HepG2 (cell line): ENCODE data around the gene ASAP2. TPM values are rescaled to one million over a fixed set of nuclear protein-coding genes. Genes with fewer than 3 reads are reported as not detected.

ENCODE experiments used
- ATAC-seq: fragments of 200-7000 bp; cut with Tn5 transposase; 3 replicates; pipeline ENCODE4 v1.9.1; 2020; ENCODE audit warnings: mild to moderate bottlenecking, moderate library complexity
- BruUV-seq: library from RNA; stranded (reverse); fragments of 400-500 nt; replicated peaks from 2 replicates; lab custom pipeline; 2021; lab: Mats Ljungman, UMichigan
- CTCF ChIA-PET: fragments of 300-600 bp; formaldehyde crosslinking; extraction: SDS; loops from one replicate; lab custom pipeline; 2021; ENCODE audit warnings: low total read pairs, inconsistent platforms, low intra/inter-chr PET ratio; lab: Yijun Ruan, JAX
- POLR2A ChIA-PET: fragments of 350-600 bp; sonication (Branson Sonifier 250); formaldehyde crosslinking; loops from one replicate; lab custom pipeline; 2020; ENCODE audit warnings: antibody characterized with exemption, inconsistent platforms; lab: Yijun Ruan, JAX
- DNase-seq: peaks from one replicate; pipeline ENCODE4 v3.0.0-alpha.2; 2015; ENCODE audit warnings: low spot score
- FAIRE-seq: peaks from 3 replicates; lab custom pipeline; 2011; peaks lifted over from hg19 to GRCh38; lab: Jason Lieb, UNC
- H2AFZ ChIP-seq: one replicate; pipeline ENCODE4 v1.6.1; 2011; ENCODE audit warnings: low read length, inconsistent platforms
- H3K27ac ChIP-seq: fragments of 300-600 bp; 3 replicates; pipeline ENCODE4 v1.8.0; 2011; ENCODE audit warnings: mixed run types, mild to moderate bottlenecking, mixed read lengths, low read length, inconsistent platforms; ENCODE audit not compliant: insufficient read depth; ENCODE audit errors: extremely low read length
- H3K27me3 ChIP-seq, 2 experiments: fragments of 200-600 bp in 1 of 2; 2 replicates in 1 of 2; 3 replicates in 1 of 2; pipeline versions ENCODE4 v1.6.0 to v1.8.0; 2011; ENCODE audit warnings: low read length in 2 of 2, mild to moderate bottlenecking in 2 of 2, moderate library complexity in 2 of 2, inconsistent platforms in 1 of 2; ENCODE audit not compliant: insufficient read depth in 2 of 2, control insufficient read depth in 1 of 2
- H3K36me3 ChIP-seq, 2 experiments: fragments of 200-600 bp in 1 of 2; replicated peaks in 1 of 2; 2 replicates in 1 of 2; 3 replicates in 1 of 2; pipeline versions ENCODE4 v1.5.1 to v1.8.0; 2011; ENCODE audit warnings: low read length in 2 of 2, inconsistent platforms in 1 of 2; ENCODE audit not compliant: insufficient read depth in 2 of 2, control insufficient read depth in 1 of 2
- H3K4me1 ChIP-seq: 2 replicates; pipeline ENCODE4 v1.5.1; 2012; ENCODE audit warnings: low read length, inconsistent platforms; ENCODE audit not compliant: insufficient read depth
- H3K4me2 ChIP-seq: 2 replicates; pipeline ENCODE4 v1.6.0; 2011; ENCODE audit warnings: low read depth, low read length, inconsistent platforms
- H3K4me3 ChIP-seq, 3 experiments: fragments of 200-600 bp in 1 of 3; sonication (generic), shearing (Covaris generic) in 1 of 3; replicated peaks in 1 of 3; 2 replicates each; pipeline ENCODE4 v1.5.1; 2011 to 2016; ENCODE audit warnings: low read length in 3 of 3, inconsistent platforms in 2 of 3, low read depth in 2 of 3, mild to moderate bottlenecking in 2 of 3, control low read depth in 1 of 3, mixed read lengths in 1 of 3; ENCODE audit not compliant: insufficient read depth in 1 of 3
- H3K79me2 ChIP-seq: one replicate; pipeline ENCODE4 v1.6.1; 2011; ENCODE audit warnings: low read length, inconsistent platforms; ENCODE audit not compliant: insufficient read depth
- H3K9ac ChIP-seq: 2 replicates; pipeline ENCODE4 v1.6.0; 2011; ENCODE audit warnings: mild to moderate bottlenecking, low read depth, low read length, inconsistent platforms; ENCODE audit not compliant: insufficient read depth
- H3K9me3 ChIP-seq: 2 replicates; pipeline ENCODE4 v1.5.1; 2012; ENCODE audit warnings: mild to moderate bottlenecking, low read length
- H4K20me1 ChIP-seq: 2 replicates; pipeline ENCODE4 v1.6.0; 2011; ENCODE audit warnings: inconsistent platforms, mild to moderate bottlenecking, low read length, moderate library complexity; ENCODE audit not compliant: insufficient read depth
- KDM2A ChIP-seq: sonication (generic); formaldehyde crosslinking; IDR thresholded peaks from 2 replicates; pipeline ENCODE4 v1.4.0; 2020; ENCODE audit warnings: low read depth, missing genetic modification reagents, borderline replicate concordance
- MAFF ChIP-seq: IDR thresholded peaks from 2 replicates; pipeline ENCODE4 v1.6.1; 2011; ENCODE audit warnings: low read depth, low read length, improper control_type of control experiment
- NFKBIZ ChIP-seq: IDR thresholded peaks from 2 replicates; pipeline ENCODE4 v1.6.1; 2018; ENCODE audit warnings: missing genetic modification reagents, missing compliant biosample characterization
- SNAI1 ChIP-seq: sonication (generic); formaldehyde crosslinking; IDR thresholded peaks from 2 replicates; pipeline ENCODE4 v1.5.0; 2020; ENCODE audit warnings: mild to moderate bottlenecking, missing genetic modification reagents, borderline replicate concordance
- WIZ ChIP-seq: sonication (generic); formaldehyde crosslinking; IDR thresholded peaks from 2 replicates; pipeline ENCODE4 v1.5.1; 2020; ENCODE audit warnings: mild to moderate bottlenecking, missing genetic modification reagents
- ZNF207 ChIP-seq: fragments of 450-650 bp; IDR thresholded peaks from 2 replicates; pipeline ENCODE4 v1.6.1; 2016; ENCODE audit warnings: antibody characterized with exemption, borderline replicate concordance
- ZNF557 ChIP-seq: sonication (generic); formaldehyde crosslinking; IDR thresholded peaks from 2 replicates; pipeline ENCODE4 v1.4.0; 2020; ENCODE audit warnings: missing genetic modification reagents
- ZNF761 ChIP-seq: sonication (generic); formaldehyde crosslinking; conservative IDR thresholded peaks from 2 replicates; pipeline ENCODE4 v1.4.0; 2020; ENCODE audit warnings: mild to moderate bottlenecking, missing genetic modification reagents
- ZNF83 ChIP-seq: sonication (generic); formaldehyde crosslinking; IDR thresholded peaks from 2 replicates; pipeline ENCODE4 v1.4.0; 2020; ENCODE audit warnings: missing genetic modification reagents, mild to moderate bottlenecking, borderline replicate concordance
- WGBS: methylation state at CpG from one replicate; pipeline ENCODE4 v1.1.6; 2017; ENCODE audit warnings: low lambda C conversion rate; 5-methylcytosine and 5-hydroxymethylcytosine counted together
- in situ Hi-C: cut with HindIII; loops from 2 replicates; pipeline ENCODE4 v1.10.0; 2017; ENCODE audit warnings: low pct_unique_long_range_greater_than_20kb; ENCODE audit not compliant: extremely low pct_ligation_motif_present
- intact Hi-C: fragments of 100-400 bp; cut with micrococcal nuclease; formaldehyde crosslinking; loops from one replicate; pipeline ENCODE4 v1.10.0; 2022; ENCODE audit not compliant: unreplicated experiment
- polyA plus RNA-seq, 8 experiments: library from polyadenylated mRNA; depleted of rRNA in 3 of 8; stranded (reverse) in 7 of 8; unstranded in 1 of 8; fragments of >200 nt; fragmentation: Illumina TruSeq in 4 of 8; extraction: Trizol in 4 of 8; gene quantifications; 2 replicates each; pipeline versions ENCODE4 v1.2.1 to v1.2.3, GENCODE V29; 2011 to 2016; ENCODE audit warnings: low read depth in 4 of 8, missing spikeins in 1 of 8, mixed read lengths in 1 of 8; ENCODE audit not compliant: insufficient read depth in 1 of 8
- total RNA-seq, 5 experiments: library from RNA; depleted of rRNA; stranded (reverse); fragments of >200 nt; fragmentation: Illumina TruSeq; extraction: Trizol; gene quantifications; 2 replicates each; pipeline ENCODE4 v1.2.3, GENCODE V29; 2016; ENCODE audit warnings: low read depth in 1 of 5
- TF ChIP-seq, protein P1 (sequence below): sonication (generic); formaldehyde crosslinking; IDR thresholded peaks from 2 replicates; pipeline ENCODE4 v1.4.0; 2020; ENCODE audit warnings: missing genetic modification reagents
- TF ChIP-seq, protein P2 (sequence below): sonication (generic); formaldehyde crosslinking; IDR thresholded peaks from 2 replicates; pipeline ENCODE4 v1.4.0; 2020; ENCODE audit warnings: missing genetic modification reagents
- TF ChIP-seq, protein P3 (sequence below): sonication (generic); formaldehyde crosslinking; IDR thresholded peaks from 2 replicates; pipeline ENCODE4 v1.5.0; 2020; ENCODE audit warnings: mild to moderate bottlenecking, missing genetic modification reagents

The ASAP2 gene
- total and polyA plus RNA-seq, 2 of the 13 experiments (the other 11 are each of a cell fraction or from before 2014, with no cell fraction given): 7.3 to 22.3 TPM

DNA sequence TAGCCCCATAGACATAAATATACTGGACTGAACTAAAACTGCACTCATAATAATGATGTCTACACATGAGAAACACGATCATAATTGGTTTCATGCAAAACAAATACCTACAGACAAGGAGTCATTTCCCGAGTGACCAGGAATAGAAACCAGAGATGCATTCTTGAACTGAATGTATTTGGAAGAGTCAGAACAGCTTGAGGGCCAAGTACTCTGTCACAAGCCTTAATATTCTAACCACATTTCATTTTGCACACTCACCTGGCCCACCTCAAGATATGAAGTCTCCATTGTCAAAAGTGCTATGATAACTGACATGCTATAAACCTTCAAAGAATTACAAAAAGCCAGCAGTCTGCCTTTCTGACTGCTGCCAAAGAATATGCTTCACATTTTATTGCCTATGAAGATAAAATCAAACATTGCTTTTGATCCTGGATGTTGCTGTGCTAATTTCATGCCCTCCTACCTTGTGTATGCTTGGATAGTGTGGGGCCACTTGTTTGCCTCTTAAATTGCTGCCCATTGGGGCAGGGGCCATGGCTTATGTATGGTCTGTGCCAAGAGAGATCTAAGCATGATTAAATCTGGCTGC is 18.9 kb upstream of the ASAP2 start (continued):
- TF ChIP-seq KDM2A (CRISPR knock-in tag) (no peak), ZNF207 (no peak)

DNA sequence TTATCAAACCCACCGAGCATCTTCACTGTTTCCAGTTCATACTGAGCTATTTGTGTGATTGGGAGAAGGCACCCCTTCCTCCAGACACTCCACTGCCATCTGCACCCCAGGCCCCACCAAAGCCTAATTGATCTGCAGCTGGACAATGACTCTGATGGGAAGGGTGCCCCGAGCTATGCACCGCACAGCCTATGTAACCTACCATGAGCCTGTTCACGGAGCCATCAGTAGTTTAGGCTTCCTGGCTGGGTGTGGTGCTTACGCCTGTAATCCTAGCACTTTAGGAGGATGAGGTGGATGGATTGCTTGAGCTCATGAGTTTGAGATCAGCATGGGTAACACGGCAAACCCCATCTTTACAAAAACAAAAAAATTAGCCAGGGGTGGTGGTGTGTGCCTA is 17.8 kb upstream of the ASAP2 start:
- DNase-seq (no peak), ATAC-seq (no peak), FAIRE-seq (no peak)
- no TSS peak for BruUV-seq
- H3K9me3 ChIP-seq: no peaks in the 10 kb centered on the region
- 53% methylated on average over 6 of the region's 6 CpGs for WGBS
- no peak overlapping the region for H3K4me2 ChIP-seq
- ChIA-PET CTCF (no interaction called here), POLR2A (interaction anchor here (1.0 kb wide), 1 partner anchor 9 kb away, joined by 3 read pairs; no protein-coding TSS in a partner anchor)
- no peaks in the 10 kb centered on the region for H3K36me3 ChIP-seq
- H3K4me1 ChIP-seq: peaks cover 44% of the 10 kb centered on the region
- H2AFZ ChIP-seq: no peak overlapping the region
- in situ Hi-C loops (no loop called here), intact Hi-C loops (no loop called here)
- H3K9ac ChIP-seq: no peak overlapping the region
- peaks cover 0 to 32% of the 10 kb centered on the region in 2 experiments; a peak in 4 of 5 replicates for H3K27me3 ChIP-seq
- H4K20me1 ChIP-seq: no peaks in the 10 kb centered on the region
- no peak overlapping the region for H3K4me3 ChIP-seq
- H3K27ac ChIP-seq: no peak overlapping the region
- H3K79me2 ChIP-seq: no peaks in the 10 kb centered on the region
- TF ChIP-seq, protein P1, sequence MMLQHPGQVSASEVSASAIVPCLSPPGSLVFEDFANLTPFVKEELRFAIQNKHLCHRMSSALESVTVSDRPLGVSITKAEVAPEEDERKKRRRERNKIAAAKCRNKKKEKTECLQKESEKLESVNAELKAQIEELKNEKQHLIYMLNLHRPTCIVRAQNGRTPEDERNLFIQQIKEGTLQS (CRISPR knock-in tag): no peak
- no peak for TF ChIP-seq ZNF557 (CRISPR knock-in tag)
- TF ChIP-seq ZNF83 (CRISPR knock-in tag): no peak
- TF ChIP-seq NFKBIZ (CRISPR knock-in tag): no peak
- no peak for TF ChIP-seq ZNF761 (CRISPR knock-in tag)
- TF ChIP-seq SNAI1 (CRISPR knock-in tag): no peak
- no peak for TF ChIP-seq MAFF
- TF ChIP-seq, protein P2, sequence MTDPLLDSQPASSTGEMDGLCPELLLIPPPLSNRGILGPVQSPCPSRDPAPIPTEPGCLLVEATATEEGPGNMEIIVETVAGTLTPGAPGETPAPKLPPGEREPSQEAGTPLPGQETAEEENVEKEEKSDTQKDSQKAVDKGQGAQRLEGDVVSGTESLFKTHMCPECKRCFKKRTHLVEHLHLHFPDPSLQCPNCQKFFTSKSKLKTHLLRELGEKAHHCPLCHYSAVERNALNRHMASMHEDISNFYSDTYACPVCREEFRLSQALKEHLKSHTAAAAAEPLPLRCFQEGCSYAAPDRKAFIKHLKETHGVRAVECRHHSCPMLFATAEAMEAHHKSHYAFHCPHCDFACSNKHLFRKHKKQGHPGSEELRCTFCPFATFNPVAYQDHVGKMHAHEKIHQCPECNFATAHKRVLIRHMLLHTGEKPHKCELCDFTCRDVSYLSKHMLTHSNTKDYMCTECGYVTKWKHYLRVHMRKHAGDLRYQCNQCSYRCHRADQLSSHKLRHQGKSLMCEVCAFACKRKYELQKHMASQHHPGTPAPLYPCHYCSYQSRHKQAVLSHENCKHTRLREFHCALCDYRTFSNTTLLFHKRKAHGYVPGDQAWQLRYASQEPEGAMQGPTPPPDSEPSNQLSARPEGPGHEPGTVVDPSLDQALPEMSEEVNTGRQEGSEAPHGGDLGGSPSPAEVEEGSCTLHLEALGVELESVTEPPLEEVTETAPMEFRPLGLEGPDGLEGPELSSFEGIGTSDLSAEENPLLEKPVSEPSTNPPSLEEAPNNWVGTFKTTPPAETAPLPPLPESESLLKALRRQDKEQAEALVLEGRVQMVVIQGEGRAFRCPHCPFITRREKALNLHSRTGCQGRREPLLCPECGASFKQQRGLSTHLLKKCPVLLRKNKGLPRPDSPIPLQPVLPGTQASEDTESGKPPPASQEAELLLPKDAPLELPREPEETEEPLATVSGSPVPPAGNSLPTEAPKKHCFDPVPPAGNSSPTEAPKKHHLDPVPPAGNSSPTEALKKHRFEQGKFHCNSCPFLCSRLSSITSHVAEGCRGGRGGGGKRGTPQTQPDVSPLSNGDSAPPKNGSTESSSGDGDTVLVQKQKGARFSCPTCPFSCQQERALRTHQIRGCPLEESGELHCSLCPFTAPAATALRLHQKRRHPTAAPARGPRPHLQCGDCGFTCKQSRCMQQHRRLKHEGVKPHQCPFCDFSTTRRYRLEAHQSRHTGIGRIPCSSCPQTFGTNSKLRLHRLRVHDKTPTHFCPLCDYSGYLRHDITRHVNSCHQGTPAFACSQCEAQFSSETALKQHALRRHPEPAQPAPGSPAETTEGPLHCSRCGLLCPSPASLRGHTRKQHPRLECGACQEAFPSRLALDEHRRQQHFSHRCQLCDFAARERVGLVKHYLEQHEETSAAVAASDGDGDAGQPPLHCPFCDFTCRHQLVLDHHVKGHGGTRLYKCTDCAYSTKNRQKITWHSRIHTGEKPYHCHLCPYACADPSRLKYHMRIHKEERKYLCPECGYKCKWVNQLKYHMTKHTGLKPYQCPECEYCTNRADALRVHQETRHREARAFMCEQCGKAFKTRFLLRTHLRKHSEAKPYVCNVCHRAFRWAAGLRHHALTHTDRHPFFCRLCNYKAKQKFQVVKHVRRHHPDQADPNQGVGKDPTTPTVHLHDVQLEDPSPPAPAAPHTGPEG (CRISPR knock-in tag): no peak
- TF ChIP-seq WIZ (CRISPR knock-in tag): no peak
- TF ChIP-seq, protein P3, sequence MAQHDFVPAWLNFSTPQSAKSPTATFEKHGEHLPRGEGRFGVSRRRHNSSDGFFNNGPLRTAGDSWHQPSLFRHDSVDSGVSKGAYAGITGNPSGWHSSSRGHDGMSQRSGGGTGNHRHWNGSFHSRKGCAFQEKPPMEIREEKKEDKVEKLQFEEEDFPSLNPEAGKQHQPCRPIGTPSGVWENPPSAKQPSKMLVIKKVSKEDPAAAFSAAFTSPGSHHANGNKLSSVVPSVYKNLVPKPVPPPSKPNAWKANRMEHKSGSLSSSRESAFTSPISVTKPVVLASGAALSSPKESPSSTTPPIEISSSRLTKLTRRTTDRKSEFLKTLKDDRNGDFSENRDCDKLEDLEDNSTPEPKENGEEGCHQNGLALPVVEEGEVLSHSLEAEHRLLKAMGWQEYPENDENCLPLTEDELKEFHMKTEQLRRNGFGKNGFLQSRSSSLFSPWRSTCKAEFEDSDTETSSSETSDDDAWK: no peak
